ENCODE results near the gene ALKBH8.
"Not testable (repeated sequence)": the region's sequence is repeated elsewhere in the genome, so short reads cannot be mapped to it uniquely, and the experiment has no call there.

The ALKBH8 gene

GRCh38 chr11:107473792-107474191 lies 91.7 kb downstream of the ALKBH8 start:
- no peak for ATAC-seq
- no peak for TF ChIP-seq RARB (CRISPR knock-in tag; IDR thresholded peaks at IDR 0.05)

- TF ChIP-seq ESRRG (CRISPR knock-in tag; IDR thresholded peaks at IDR 0.05) (no peak), PPARA (CRISPR knock-in tag; IDR thresholded peaks at IDR 0.05; ENCODE audit: borderline replicate concordance) (no peak)
Observed at GRCh38 chr11:107472966-107473365, 92.6 kb downstream of the ALKBH8 start.

GRCh38 chr11:107468596-107468995 lies 96.9 kb downstream of the ALKBH8 start:
- TF ChIP-seq ZNF565 (CRISPR knock-in tag; conservative IDR thresholded peaks at IDR 0.05; ENCODE audit: low read depth), result no peak
- TF ChIP-seq POU6F1 (CRISPR knock-in tag; IDR thresholded peaks at IDR 0.05; ENCODE audit: borderline replicate concordance, low read depth), result no peak
- TF ChIP-seq ZNF8 (CRISPR knock-in tag; IDR thresholded peaks at IDR 0.05), result no peak
- no peak for TF ChIP-seq ZNF70 (CRISPR knock-in tag; IDR thresholded peaks at IDR 0.05)
- TF ChIP-seq ISL1 (CRISPR knock-in tag; IDR thresholded peaks at IDR 0.05), result no peak
- TF ChIP-seq RARB (CRISPR knock-in tag; IDR thresholded peaks at IDR 0.05), result no peak
- TF ChIP-seq ZFP30 (CRISPR knock-in tag; IDR thresholded peaks at IDR 0.05), result no peak
- no peak for TF ChIP-seq ZC3H10 (CRISPR knock-in tag; IDR thresholded peaks at IDR 0.05)
- no peak for TF ChIP-seq ESRRG (CRISPR knock-in tag; IDR thresholded peaks at IDR 0.05)
- TF ChIP-seq SNAI2 (CRISPR knock-in tag; IDR thresholded peaks at IDR 0.05), result no peak
- no peak for TF ChIP-seq CSDC2 (CRISPR knock-in tag; IDR thresholded peaks at IDR 0.05)
- TF ChIP-seq CSRNP3 (CRISPR knock-in tag; IDR thresholded peaks at IDR 0.05), result no peak
- no peak for TF ChIP-seq ZFP3 (CRISPR knock-in tag; IDR thresholded peaks at IDR 0.05)
- no peak for TF ChIP-seq ARNTL (CRISPR knock-in tag; IDR thresholded peaks at IDR 0.05; ENCODE audit: borderline replicate concordance, low read depth)
- TF ChIP-seq PATZ1 (CRISPR knock-in tag; IDR thresholded peaks at IDR 0.05; ENCODE audit: borderline replicate concordance), result no peak
- no peak for TF ChIP-seq TSHZ2 (CRISPR knock-in tag; IDR thresholded peaks at IDR 0.05)

More at GRCh38 chr11:107472966-107473365, 92.6 kb downstream of the ALKBH8 start:
- no peak for ATAC-seq

GRCh38 chr11:107467696-107468095 lies 97.8 kb downstream of the ALKBH8 start:
- TF ChIP-seq ZC3H10 (CRISPR knock-in tag; IDR thresholded peaks at IDR 0.05) (no peak), SNAI2 (CRISPR knock-in tag; IDR thresholded peaks at IDR 0.05) (no peak), TOX (CRISPR knock-in tag; IDR thresholded peaks at IDR 0.05; ENCODE audit: borderline replicate concordance) (no peak), GLIS3 (CRISPR knock-in tag; IDR thresholded peaks at IDR 0.05) (no peak), OSR1 (CRISPR knock-in tag; IDR thresholded peaks at IDR 0.05) (no peak), ZFP3 (CRISPR knock-in tag; IDR thresholded peaks at IDR 0.05) (no peak), PPARA (CRISPR knock-in tag; IDR thresholded peaks at IDR 0.05; ENCODE audit: borderline replicate concordance) (no peak), ARNTL (CRISPR knock-in tag; IDR thresholded peaks at IDR 0.05; ENCODE audit: borderline replicate concordance, low read depth) (no peak), ESRRG (CRISPR knock-in tag; IDR thresholded peaks at IDR 0.05) (no peak), TSHZ2 (CRISPR knock-in tag; IDR thresholded peaks at IDR 0.05) (no peak), ZNF70 (CRISPR knock-in tag; IDR thresholded peaks at IDR 0.05) (no peak), CREB5 (CRISPR knock-in tag; IDR thresholded peaks at IDR 0.05; ENCODE audit: low read depth) (no peak), CSDC2 (CRISPR knock-in tag; IDR thresholded peaks at IDR 0.05) (no peak), ZNF565 (CRISPR knock-in tag; conservative IDR thresholded peaks at IDR 0.05; ENCODE audit: low read depth) (no peak)

More at GRCh38 chr11:107468596-107468995, 96.9 kb downstream of the ALKBH8 start:
- no peak for ATAC-seq

GRCh38 chr11:107466275-107466866 lies 99.2 kb downstream of the ALKBH8 start:
- not testable (repeated sequence) for ATAC-seq

More at GRCh38 chr11:107467696-107468095, 97.8 kb downstream of the ALKBH8 start:
- ATAC-seq, result no peak
